Body of pancreas (tissue), 4 donors: ENCODE data around the gene COTL1.
"Not testable (repeated sequence)": the region's sequence is repeated elsewhere in the genome, so short reads cannot be mapped to it uniquely, and the experiment has no call there.

ENCODE experiments used
- POLR2A ChIP-seq, 3 donors: fragments of 450-650 bp; IDR thresholded peaks; one replicate each; pipeline ENCODE4 v1.6.1; 2016; ENCODE audit warnings: antibody characterized with exemption in 3 of 3, mild to moderate bottlenecking in 2 of 3
- TF ChIP-seq, protein P1 (sequence below), 7 experiments: fragments of 450-650 bp in 4 of 7; fragments of 200-600 bp in 3 of 7; sonication (generic) in 3 of 7; IDR thresholded peaks; one replicate each; pipeline ENCODE4 v1.5.1; 2016 to 2019; ENCODE audit warnings: antibody characterized with exemption in 7 of 7

DNA sequence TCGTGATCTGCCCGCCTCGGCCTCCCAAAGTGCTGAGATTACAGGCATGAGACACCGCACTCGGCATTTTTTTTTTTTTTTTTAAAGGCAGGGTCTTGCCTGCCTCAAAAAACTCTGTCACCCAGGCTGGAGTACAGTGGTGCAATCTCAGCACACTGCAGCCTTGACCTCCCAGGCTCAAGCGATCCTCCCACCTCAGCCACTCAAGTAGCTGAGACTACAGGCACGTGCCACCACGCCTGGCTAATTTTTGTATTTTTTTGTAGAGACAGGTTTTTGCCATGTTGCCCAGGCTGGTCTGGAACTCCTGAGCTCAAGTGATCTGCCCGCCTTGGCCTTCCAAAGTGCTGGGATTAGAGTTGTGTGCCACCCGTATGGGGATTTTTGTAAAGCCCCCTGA, 3.0 kb upstream of the COTL1 start:
- TF ChIP-seq, protein P1, sequence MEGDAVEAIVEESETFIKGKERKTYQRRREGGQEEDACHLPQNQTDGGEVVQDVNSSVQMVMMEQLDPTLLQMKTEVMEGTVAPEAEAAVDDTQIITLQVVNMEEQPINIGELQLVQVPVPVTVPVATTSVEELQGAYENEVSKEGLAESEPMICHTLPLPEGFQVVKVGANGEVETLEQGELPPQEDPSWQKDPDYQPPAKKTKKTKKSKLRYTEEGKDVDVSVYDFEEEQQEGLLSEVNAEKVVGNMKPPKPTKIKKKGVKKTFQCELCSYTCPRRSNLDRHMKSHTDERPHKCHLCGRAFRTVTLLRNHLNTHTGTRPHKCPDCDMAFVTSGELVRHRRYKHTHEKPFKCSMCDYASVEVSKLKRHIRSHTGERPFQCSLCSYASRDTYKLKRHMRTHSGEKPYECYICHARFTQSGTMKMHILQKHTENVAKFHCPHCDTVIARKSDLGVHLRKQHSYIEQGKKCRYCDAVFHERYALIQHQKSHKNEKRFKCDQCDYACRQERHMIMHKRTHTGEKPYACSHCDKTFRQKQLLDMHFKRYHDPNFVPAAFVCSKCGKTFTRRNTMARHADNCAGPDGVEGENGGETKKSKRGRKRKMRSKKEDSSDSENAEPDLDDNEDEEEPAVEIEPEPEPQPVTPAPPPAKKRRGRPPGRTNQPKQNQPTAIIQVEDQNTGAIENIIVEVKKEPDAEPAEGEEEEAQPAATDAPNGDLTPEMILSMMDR (IDR thresholded peaks at IDR 0.05) = not testable (repeated sequence)
- not testable (repeated sequence) for TF ChIP-seq POLR2A (IDR thresholded peaks at IDR 0.05)
